DOHH2 (cell line): Measurements from ENCODE around the gene STRADA.

ENCODE experiments used
- H3F3A ChIP-seq: fragments of 200-600 bp; sonication (generic), shearing (Covaris generic); 2 replicates; pipeline ENCODE4 v1.6.0; 2016; ENCODE audit warnings: antibody characterized with exemption, mild to moderate bottlenecking; ENCODE audit not compliant: control insufficient read depth, insufficient read depth
- H3K27ac ChIP-seq: fragments of 200-600 bp; sonication (generic); 2 replicates; pipeline ENCODE4 v1.5.1; 2014; ENCODE audit warnings: low read depth, mild to moderate bottlenecking, low read length, moderate library complexity
- H3K27me3 ChIP-seq: fragments of 200-600 bp; sonication (generic); 2 replicates; pipeline ENCODE4 v1.6.1; 2014; ENCODE audit warnings: mild to moderate bottlenecking, low read length, mixed read lengths; ENCODE audit not compliant: control insufficient read depth
- H3K36me3 ChIP-seq: fragments of 200-600 bp; sonication (generic); 2 replicates; pipeline ENCODE4 v1.6.1; 2014; ENCODE audit warnings: mild to moderate bottlenecking, low read length, moderate library complexity, mixed read lengths; ENCODE audit not compliant: control insufficient read depth
- H3K4me1 ChIP-seq: fragments of 200-600 bp; sonication (generic); 2 replicates; pipeline ENCODE4 v1.6.1; 2014; ENCODE audit warnings: mild to moderate bottlenecking, low read length, mixed read lengths; ENCODE audit not compliant: control insufficient read depth
- H3K4me2 ChIP-seq: fragments of 200-600 bp; sonication (generic); 2 replicates; pipeline ENCODE4 v1.6.0; 2014; ENCODE audit warnings: mild to moderate bottlenecking, low read length, moderate library complexity
- H3K4me3 ChIP-seq: fragments of 200-600 bp; sonication (generic); 2 replicates; pipeline ENCODE4 v1.5.1; 2014; ENCODE audit warnings: mild to moderate bottlenecking, low read length, mixed read lengths
- H3K79me2 ChIP-seq: fragments of 200-600 bp; sonication (generic); 2 replicates; pipeline ENCODE4 v1.6.1; 2014; ENCODE audit warnings: mild to moderate bottlenecking, low read length, mixed read lengths; ENCODE audit not compliant: control insufficient read depth
- H3K9me2 ChIP-seq: fragments of 200-600 bp; sonication (generic); replicated peaks from 2 replicates; pipeline ENCODE4 v1.6.1; 2014; ENCODE audit warnings: mild to moderate bottlenecking, low read length, mixed read lengths; ENCODE audit not compliant: control insufficient read depth
- H3K9me3 ChIP-seq: fragments of 200-600 bp; sonication (generic); 2 replicates; pipeline ENCODE4 v1.6.1; 2014; ENCODE audit warnings: antibody characterized with exemption, low read length, mixed read lengths; ENCODE audit not compliant: control insufficient read depth, insufficient read depth
- H4K20me1 ChIP-seq: fragments of 200-600 bp; sonication (generic); 2 replicates; pipeline ENCODE4 v1.6.0; 2014; ENCODE audit warnings: low read depth, mild to moderate bottlenecking, antibody characterized with exemption, low read length, moderate library complexity; ENCODE audit not compliant: control insufficient read depth, insufficient read depth
- EZH2phosphoT487 ChIP-seq: fragments of 200-600 bp; sonication (generic); IDR thresholded peaks from 2 replicates; pipeline ENCODE4 v1.6.1; 2017; ENCODE audit warnings: borderline replicate concordance, mild to moderate bottlenecking, antibody characterized with exemption, low read length, moderate library complexity, mixed read lengths
- TF ChIP-seq, protein P1 (sequence below): fragments of 200-600 bp; sonication (generic); IDR thresholded peaks from one replicate; pipeline ENCODE4 v1.5.1; 2014; ENCODE audit warnings: antibody characterized with exemption, mild to moderate bottlenecking, low read depth, low read length; ENCODE audit not compliant: poor library complexity, severe bottlenecking

The STRADA gene

DNA sequence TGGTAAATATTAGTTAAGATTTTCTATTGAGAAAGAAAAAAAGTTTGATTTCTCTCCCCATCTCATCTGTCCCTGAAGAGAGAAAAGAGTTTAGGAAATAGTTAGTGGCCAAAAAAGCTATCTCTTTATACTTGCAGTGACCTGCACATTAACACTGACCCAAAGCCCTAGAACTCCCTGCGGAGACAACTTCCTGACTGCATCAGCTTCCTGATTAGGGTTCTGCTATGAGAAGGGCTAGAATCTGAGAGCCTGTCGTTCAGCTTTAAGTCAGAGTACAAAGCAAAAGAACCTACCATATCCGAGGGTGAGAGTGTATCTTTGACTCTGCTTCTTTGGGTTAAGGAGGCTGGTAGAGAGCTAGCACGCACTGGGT, 66.4 kb downstream of the STRADA start:
- H4K20me1 ChIP-seq, result no peaks in the 10 kb centered on the region
- no peaks in the 10 kb centered on the region for H3F3A ChIP-seq
- H3K9me3 ChIP-seq, result no peaks in the 10 kb centered on the region
- H3K4me2 ChIP-seq, result no peak overlapping the region
- peaks cover 18% of the 10 kb centered on the region; the same call in 1 of the 2 replicates for H3K36me3 ChIP-seq
- TF ChIP-seq, protein P1, sequence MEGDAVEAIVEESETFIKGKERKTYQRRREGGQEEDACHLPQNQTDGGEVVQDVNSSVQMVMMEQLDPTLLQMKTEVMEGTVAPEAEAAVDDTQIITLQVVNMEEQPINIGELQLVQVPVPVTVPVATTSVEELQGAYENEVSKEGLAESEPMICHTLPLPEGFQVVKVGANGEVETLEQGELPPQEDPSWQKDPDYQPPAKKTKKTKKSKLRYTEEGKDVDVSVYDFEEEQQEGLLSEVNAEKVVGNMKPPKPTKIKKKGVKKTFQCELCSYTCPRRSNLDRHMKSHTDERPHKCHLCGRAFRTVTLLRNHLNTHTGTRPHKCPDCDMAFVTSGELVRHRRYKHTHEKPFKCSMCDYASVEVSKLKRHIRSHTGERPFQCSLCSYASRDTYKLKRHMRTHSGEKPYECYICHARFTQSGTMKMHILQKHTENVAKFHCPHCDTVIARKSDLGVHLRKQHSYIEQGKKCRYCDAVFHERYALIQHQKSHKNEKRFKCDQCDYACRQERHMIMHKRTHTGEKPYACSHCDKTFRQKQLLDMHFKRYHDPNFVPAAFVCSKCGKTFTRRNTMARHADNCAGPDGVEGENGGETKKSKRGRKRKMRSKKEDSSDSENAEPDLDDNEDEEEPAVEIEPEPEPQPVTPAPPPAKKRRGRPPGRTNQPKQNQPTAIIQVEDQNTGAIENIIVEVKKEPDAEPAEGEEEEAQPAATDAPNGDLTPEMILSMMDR, result no peak
- TF ChIP-seq EZH2phosphoT487, result no peak
- no peaks in the 10 kb centered on the region for H3K27me3 ChIP-seq
- H3K79me2 ChIP-seq, result no peaks in the 10 kb centered on the region
- no peak overlapping the region for H3K27ac ChIP-seq
- H3K4me1 ChIP-seq, result no peaks in the 10 kb centered on the region
- no peaks in the 10 kb centered on the region for H3K9me2 ChIP-seq
- H3K4me3 ChIP-seq, result no peak overlapping the region

DNA sequence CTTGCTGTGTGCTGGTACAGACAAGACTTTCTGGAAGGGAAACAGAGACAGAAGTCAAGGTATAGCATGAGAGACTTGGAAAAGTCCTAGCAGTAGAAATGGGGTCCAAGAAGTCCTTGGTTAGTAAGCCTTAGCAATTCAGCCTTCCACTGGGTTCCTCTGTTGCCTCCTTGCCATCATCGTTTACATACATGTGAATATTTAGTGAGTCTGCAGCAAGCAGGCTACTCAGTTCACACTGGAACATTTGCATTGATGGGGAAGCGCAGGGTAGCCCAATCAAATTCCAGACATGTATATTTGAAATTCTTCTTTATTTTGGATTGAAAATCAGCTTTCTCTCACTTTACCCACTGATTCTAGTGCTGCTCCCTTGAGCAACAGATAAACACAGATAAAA, 68.7 kb downstream of the STRADA start:
- Histone ChIP-seq H3K27ac (no peak overlapping the region), H3K36me3 (peaks cover 25% of the 10 kb centered on the region), H3K4me1 (peaks cover 2% of the 10 kb centered on the region), H3F3A (no peaks in the 10 kb centered on the region), H3K79me2 (no peaks in the 10 kb centered on the region), H3K27me3 (no peaks in the 10 kb centered on the region), H4K20me1 (no peaks in the 10 kb centered on the region), H3K9me2 (no peaks in the 10 kb centered on the region), H3K4me3 (no peak overlapping the region), H3K4me2 (no peak overlapping the region), H3K9me3 (no peaks in the 10 kb centered on the region)
- no peak for TF ChIP-seq EZH2phosphoT487
- TF ChIP-seq, protein P1, result no peak

GRCh38 chr17:63665527-63666214, 75.9 kb downstream of the STRADA start:
- no peak overlapping the region for H3K4me2 ChIP-seq
- H4K20me1 ChIP-seq, result no peaks in the 10 kb centered on the region
- H3K79me2 ChIP-seq, result no peaks in the 10 kb centered on the region
- no peaks in the 10 kb centered on the region for H3F3A ChIP-seq
- no peaks in the 10 kb centered on the region for H3K27me3 ChIP-seq
- no peak overlapping the region for H3K27ac ChIP-seq
- peaks cover 29% of the 10 kb centered on the region for H3K4me1 ChIP-seq
- no peak overlapping the region for H3K4me3 ChIP-seq
- TF ChIP-seq EZH2phosphoT487, result no peak
- TF ChIP-seq, protein P1, result no peak
- H3K9me2 ChIP-seq, result no peaks in the 10 kb centered on the region
- H3K9me3 ChIP-seq, result no peaks in the 10 kb centered on the region
- H3K36me3 ChIP-seq, result peaks cover 19% of the 10 kb centered on the region
